HG03108 (cell line): ENCODE data around the gene MYBPHL.
A peak's percentile ranks its signal among the peaks of the same experiment; 100 is the strongest.

ENCODE experiments used
- ATAC-seq: cut with Tn5 transposase; IDR thresholded peaks from one replicate; pipeline ENCODE4 v1.9.1; 2021; ENCODE audit warnings: moderate library complexity; ENCODE audit not compliant: unreplicated experiment

MYBPHL gene

DNA sequence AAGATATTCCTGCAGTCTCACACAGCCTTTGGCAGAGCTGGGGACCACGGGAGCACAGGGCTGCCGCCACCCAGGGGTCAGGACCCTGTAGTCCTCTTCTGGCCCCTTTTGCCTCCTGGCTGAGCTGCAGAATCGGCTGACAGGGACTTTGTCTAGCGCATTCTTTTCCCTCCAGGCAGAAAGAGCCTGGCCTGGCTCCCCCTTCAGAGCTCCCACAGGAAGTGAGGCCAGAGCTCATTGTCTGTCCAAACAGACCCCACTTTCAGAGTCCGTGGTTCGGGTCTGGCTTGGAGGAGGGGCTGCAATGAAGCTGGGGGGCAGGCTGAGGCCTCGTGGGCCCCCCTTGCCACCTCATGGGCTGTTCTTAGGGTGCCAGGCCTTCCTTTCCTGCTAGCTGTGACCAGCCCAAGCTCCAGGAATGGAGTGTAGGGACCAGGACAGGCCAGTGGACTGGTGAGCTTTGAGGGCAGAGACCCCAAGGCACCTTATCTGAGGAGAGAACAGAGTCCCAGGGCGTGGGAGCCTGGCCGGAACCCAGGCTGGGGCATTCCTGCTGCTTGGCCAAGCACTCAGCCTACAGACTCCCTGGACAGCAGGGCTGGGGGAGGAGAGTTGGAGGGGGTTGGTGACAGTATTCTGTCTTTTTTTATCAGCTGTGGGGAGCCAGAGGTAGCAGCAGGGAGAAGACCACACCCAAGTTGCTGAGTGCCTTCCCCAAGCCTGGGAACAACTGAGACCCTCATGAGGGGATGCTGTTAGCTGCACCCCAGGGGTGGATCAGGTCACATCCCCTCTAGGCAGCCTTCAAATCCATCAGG, 52.8 kb downstream of the MYBPHL start:
- no peak for ATAC-seq

DNA sequence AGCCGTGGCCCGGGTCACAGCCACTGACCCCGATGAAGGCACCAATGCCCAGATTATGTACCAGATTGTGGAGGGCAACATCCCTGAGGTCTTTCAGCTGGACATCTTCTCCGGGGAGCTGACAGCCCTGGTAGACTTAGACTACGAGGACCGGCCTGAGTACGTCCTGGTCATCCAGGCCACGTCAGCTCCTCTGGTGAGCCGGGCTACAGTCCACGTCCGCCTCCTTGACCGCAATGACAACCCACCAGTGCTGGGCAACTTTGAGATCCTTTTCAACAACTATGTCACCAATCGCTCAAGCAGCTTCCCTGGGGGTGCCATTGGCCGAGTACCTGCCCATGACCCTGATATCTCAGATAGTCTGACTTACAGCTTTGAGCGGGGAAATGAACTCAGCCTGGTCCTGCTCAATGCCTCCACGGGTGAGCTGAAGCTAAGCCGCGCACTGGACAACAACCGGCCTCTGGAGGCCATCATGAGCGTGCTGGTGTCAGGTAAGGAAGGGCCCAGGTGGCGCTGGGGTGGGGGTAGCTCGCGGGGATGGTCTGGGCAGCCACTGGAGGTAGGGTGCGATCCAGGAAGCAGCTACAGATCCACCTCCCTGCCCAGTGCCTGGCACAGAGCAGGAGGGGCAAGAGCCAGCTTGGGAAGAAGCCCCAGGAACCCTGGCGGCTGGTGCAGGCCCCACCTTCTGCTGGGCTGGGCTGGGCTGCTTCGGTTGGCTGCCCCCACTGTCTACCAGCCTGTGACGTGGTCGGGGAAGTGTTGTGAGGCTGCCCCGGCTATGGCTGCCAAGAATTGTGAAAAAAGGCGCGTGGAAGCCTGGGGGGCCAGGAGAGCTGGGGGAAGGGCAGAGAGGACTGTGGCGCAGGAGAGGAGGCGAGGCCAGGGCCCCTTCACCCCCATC, 53.7 kb downstream of the MYBPHL start:
- ATAC-seq: no peak

DNA sequence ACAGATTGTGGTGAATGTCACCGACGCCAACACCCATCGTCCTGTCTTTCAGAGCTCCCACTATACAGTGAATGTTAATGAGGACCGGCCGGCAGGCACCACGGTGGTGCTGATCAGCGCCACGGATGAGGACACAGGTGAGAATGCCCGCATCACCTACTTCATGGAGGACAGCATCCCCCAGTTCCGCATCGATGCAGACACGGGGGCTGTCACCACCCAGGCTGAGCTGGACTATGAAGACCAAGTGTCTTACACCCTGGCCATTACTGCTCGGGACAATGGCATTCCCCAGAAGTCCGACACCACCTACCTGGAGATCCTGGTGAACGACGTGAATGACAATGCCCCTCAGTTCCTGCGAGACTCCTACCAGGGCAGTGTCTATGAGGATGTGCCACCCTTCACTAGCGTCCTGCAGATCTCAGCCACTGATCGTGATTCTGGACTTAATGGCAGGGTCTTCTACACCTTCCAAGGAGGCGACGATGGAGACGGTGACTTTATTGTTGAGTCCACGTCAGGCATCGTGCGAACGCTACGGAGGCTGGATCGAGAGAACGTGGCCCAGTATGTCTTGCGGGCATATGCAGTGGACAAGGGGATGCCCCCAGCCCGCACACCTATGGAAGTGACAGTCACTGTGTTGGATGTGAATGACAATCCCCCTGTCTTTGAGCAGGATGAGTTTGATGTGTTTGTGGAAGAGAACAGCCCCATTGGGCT, 54.5 kb downstream of the MYBPHL start:
- ATAC-seq: no peak

DNA sequence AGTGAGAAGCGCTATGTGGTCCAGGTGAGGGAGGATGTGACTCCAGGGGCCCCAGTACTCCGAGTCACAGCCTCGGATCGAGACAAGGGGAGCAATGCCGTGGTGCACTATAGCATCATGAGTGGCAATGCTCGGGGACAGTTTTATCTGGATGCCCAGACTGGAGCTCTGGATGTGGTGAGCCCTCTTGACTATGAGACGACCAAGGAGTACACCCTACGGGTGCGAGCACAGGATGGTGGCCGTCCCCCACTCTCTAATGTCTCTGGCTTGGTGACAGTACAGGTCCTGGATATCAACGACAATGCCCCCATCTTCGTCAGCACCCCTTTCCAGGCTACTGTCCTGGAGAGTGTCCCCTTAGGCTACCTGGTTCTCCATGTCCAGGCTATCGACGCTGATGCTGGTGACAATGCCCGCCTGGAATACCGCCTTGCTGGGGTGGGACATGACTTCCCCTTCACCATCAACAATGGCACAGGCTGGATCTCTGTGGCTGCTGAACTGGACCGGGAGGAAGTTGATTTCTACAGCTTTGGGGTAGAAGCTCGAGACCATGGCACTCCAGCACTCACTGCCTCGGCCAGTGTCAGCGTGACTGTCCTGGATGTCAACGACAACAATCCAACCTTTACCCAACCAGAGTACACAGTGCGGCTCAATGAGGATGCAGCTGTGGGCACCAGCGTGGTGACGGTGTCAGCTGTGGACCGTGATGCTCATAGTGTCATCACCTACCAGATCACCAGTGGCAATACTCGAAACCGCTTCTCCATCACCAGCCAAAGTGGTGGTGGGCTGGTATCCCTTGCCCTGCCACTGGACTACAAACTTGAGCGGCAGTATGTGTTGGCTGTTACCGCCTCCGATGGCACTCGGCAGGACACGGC, 55.3 kb downstream of the MYBPHL start:
- no peak for ATAC-seq

DNA sequence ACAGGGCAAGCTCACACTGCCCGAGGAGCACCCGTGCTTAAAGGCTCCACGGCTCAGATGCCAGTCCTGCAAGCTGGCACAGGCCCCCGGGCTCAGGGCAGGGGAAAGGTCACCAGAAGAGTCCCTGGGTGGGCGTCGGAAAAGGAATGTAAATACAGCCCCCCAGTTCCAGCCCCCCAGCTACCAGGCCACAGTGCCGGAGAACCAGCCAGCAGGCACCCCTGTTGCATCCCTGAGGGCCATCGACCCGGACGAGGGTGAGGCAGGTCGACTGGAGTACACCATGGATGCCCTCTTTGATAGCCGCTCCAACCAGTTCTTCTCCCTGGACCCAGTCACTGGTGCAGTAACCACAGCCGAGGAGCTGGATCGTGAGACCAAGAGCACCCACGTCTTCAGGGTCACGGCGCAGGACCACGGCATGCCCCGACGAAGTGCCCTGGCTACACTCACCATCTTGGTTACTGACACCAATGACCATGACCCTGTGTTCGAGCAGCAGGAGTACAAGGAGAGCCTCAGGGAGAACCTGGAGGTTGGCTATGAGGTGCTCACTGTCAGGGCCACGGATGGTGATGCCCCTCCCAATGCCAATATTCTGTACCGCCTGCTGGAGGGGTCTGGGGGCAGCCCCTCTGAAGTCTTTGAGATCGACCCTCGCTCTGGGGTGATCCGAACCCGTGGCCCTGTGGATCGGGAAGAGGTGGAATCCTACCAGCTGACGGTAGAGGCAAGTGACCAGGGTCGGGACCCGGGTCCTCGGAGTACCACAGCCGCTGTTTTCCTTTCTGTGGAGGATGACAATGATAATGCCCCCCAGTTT, 56.1 kb downstream of the MYBPHL start:
- no peak for ATAC-seq

DNA sequence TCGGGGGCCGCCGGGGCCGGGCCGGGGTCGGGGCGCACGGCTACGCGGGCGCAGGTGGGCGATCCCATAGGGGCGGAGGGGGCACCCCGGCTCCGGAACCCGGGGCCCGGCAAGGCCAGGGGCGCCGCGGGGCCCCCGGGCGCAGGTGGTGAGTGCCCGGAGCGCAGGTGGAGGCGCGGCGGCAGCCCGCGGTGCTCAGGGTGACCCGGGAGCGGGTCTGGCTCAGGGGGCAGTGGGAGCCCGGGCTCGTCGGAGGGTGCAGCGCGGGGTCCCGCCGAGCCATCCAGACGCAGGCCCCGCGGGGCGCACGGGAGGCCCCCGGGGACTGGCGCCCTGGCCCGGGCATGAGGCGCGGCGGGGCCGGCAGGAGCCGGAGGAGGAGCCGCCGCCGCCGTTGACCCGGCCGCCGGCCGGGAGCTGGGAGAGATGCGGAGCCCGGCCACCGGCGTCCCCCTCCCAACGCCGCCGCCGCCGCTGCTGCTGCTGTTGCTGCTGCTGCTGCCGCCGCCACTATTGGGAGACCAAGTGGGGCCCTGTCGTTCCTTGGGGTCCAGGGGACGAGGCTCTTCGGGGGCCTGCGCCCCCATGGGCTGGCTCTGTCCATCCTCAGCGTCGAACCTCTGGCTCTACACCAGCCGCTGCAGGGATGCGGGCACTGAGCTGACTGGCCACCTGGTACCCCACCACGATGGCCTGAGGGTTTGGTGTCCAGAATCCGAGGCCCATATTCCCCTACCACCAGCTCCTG, 57.0 kb downstream of the MYBPHL start:
- ATAC-seq: peak; percentile 29

DNA sequence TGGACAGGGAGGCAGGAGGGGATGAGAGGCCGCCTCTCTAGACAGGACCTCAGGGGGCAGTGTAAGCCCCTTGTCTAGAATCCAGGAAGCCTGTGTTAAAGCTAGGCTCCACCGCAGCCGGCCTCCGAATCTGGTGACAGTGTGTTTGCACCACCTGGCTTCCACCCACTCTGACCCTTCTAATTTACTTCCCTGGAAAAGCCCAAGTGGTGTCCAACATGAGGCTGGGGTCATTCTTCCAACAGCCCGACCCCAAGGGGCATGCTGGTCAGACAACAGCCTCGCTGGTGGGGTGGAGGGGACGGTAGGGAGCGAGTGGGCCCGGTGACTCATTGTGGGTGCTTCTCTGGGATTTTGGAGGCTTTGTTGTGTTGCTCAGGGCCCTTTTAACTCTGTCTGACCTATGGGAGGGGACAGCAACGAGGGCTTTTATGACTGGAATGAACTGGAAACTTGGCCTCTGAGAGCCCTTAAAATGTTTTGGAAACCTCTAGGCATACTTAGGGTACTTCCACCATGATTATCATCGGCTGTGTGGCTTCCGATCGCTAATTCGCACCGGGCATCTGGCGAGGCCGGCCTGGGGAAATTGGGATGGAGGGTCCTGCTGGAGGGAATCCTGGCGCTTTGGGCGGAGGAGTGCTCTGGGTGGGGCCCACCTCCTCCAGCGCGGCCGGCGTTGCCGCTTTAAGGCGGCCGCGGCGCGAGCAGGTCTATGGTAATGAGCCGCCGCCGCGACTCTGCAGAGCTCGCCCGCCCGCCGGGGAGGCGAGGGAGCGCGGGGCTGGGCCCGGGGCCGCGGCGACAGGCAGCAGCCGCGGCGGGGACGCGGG, 57.8 kb downstream of the MYBPHL start, which contains the start of gene CELSR2:
Gene CELSR2 (plus strand): TSS at position 743 of the 833 bp plus-strand sequence. CDS start 541 bp downstream, outside the sequence.
- peak; percentile 82 for ATAC-seq

DNA sequence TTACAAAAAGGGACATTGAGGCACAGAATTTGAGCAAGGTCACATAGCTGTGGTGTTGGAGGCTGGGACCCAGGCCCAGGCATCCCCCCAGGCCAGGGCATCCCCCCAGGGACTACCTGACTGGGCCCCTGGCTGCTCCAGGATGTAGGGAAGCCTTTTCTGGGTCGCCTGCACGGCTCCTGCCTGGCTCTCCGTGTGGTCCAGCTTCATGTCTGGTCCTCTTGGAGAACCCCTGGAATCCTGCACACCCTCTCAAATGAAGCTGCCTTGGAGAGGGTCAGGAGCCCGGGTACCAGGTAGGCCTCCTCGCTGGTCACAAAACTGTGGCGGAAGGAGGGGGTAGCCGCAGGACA, 58.4 kb downstream of the MYBPHL start:
- no peak for ATAC-seq

DNA sequence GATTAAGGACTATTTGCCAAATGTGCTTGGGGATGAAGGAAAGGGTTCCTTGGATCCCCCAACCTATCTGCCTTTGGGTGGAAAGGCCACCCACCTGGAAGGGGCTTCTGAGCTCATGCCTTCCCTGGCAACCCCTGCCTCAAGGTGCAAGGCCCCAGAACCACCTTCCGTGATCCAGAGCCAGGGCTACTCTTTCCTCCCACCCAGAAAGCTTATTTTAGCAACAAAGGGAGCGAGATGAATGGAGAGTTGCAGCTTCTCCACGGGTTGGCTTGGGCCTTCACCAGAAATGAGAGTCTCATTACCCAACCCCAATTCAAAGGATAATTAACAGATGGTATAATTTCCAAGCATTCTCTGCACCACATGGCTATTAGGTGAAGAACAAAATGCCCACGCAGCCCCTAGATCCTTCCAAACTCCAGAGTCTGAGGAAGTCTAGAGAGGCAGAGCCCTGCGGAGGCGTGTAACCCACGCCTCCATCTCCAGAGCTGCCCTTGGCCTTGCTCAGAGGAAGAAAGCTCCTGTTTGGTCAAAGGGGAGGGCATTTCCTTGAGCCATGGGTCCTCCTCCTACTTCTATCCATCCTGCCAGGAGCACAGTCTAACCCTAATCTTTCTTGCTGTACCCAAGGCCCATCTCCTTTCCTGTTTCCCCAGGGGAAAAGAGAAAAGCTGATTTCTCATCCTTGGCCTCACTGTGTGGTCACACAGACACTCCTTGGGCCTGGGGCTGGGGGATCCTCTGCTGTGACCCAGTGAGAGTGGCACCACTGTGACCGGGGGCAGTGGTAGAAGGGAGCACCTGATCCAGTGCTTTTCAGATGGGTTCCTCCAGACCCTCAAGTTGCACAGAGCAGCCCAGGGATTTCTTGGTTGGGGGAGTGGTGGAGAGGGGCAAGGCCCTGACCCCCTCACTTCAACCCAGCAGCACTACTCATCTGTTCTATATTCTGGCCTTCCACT, 59.1 kb downstream of the MYBPHL start:
- no peak for ATAC-seq

DNA sequence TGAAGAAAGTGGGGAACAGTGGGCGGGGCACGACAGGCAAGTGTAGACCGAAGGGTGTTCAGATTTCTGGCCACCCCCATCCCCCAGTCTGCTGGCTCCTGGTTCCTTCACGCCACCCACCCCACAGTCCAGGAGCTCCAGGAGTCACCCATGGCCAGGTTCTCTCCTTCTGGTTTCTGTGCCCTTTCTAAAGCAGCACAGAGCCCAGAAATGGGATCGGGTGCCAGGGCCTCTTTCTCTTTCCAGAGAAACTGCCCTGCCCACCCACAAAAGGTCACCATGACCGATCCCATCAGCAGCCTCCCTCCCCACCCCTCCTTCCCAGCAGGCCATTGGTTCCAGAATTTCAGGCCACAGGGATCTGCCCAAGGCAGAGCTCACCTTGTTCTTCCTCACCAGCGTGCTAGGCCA, 60.7 kb downstream of the MYBPHL start:
- ATAC-seq: no peak

DNA sequence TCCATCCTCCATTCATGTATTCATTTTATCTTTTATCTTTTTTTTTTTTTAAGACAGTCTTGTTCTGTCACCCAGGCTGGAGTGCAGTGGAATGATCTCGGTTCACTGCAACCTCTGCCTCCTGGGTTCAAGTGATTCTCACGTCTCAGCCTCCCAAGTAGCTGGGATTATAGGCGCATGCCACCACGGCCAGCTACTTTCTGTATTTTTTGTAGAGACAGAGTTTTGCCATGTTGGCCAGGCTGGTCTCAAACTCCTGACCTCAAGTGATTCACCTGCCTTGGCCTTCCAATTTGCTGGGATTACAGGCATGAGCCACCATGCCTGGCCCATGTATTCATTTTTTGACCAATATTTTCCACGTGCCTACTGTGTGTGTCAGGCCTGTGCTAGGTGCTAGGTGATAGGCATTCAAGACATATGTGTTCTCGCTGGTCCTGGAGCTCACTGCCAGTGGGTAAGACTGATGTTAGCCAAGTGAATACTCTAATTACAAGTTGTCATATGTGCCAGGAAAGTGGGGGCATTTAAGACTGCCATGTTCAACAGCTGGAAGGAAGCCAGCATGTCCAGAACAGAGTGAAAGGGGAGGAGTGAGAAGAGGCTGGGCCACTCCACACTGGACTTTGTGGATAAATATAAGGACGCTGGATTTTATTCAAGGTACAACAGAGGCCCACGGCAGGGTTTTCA, 62.8 kb downstream of the MYBPHL start:
- ATAC-seq: no peak

DNA sequence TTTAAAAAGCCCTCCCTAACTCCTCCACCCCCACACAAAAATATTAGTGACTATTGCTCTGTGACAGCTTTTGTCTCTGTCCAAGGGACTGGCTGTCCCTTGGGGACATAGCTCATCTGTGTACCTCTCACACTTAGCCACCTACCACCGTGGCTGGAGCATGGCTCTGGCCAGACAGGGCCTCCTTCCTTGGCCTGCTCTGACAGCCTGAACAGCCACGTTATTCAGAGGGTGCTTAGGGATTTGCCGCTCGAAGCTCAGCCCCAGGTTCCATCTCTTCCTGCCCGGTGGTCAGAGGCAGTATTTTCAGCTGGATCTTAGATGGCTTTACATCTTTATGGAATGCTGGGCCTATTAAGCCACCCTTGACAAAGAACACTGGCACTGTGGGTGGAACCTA, 63.6 kb downstream of the MYBPHL start:
- ATAC-seq: no peak

DNA sequence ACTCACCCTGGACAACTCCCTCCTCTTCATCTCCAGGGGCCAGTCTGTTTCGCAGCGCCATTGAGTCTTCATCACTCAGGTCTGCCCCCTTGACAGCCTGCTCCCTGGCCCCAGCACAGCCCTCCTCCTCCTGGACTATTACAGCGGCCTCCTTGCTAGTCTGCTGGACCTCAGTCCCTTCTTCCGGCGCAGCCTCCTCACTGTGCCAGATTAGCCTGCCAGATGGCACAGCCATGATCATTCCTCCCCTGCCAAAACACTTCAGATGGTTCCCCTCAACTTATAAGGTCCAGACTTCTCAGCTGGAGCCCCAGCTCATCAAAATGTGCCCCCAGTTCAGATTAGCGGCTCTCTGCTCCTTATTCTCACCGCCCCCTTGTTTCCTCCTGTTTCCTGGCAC, 64.4 kb downstream of the MYBPHL start:
- no peak for ATAC-seq
